GM12878 (cell line): ENCODE measurements around the gene TOP2A. TPM values are rescaled to one million over a fixed set of nuclear protein-coding genes. Genes with fewer than 3 reads are reported as not detected.

Experiments used
- CBFB ChIP-seq: IDR thresholded peaks from 2 replicates; pipeline ENCODE4 v1.6.1; 2016; ENCODE audit warnings: antibody characterized with exemption, low read depth
- CBX3 ChIP-seq: fragments of 200-600 bp; sonication (generic); IDR thresholded peaks from 2 replicates; pipeline ENCODE4 v1.6.1; 2016; ENCODE audit warnings: low read depth, borderline replicate concordance
- CBX5 ChIP-seq: sonication (generic); IDR thresholded peaks from 2 replicates; pipeline ENCODE4 v1.6.1; 2016; ENCODE audit warnings: low read depth, moderate library complexity, mild to moderate bottlenecking, inconsistent platforms
- CEBPB ChIP-seq, 2 experiments: fragments of 150-350 bp in 1 of 2; IDR thresholded peaks; 2 replicates each; pipeline ENCODE4 v1.6.1; 2012 to 2014; ENCODE audit warnings: low read depth in 2 of 2, low read length in 2 of 2, borderline replicate concordance in 1 of 2, inconsistent platforms in 1 of 2
- EGR1 ChIP-seq, 2 experiments: IDR thresholded peaks; 1 replicate in 1 of 2; 2 replicates in 1 of 2; pipeline ENCODE4 v1.6.1; 2011 to 2012; ENCODE audit warnings: low read depth in 2 of 2, low read length in 2 of 2, borderline replicate concordance in 1 of 2, mild to moderate bottlenecking in 1 of 2, moderate library complexity in 1 of 2
- FOXK2 ChIP-seq: fragments of 450-650 bp; IDR thresholded peaks from 2 replicates; pipeline ENCODE4 v1.6.1; 2017; ENCODE audit warnings: mild to moderate bottlenecking, moderate library complexity
- JUND ChIP-seq: IDR thresholded peaks from 2 replicates; pipeline ENCODE4 v1.6.1; 2012; ENCODE audit warnings: low read depth, mild to moderate bottlenecking, low read length, improper control_type of control experiment, moderate library complexity
- KDM1A ChIP-seq: fragments of 200-600 bp; sonication (generic); IDR thresholded peaks from 2 replicates; pipeline ENCODE4 v1.6.1; 2016; ENCODE audit warnings: borderline replicate concordance
- MTA3 ChIP-seq: IDR thresholded peaks from 2 replicates; pipeline ENCODE4 v1.6.1; 2012; ENCODE audit warnings: low read length, inconsistent platforms, borderline replicate concordance
- MYB ChIP-seq: fragments of 150-350 bp; IDR thresholded peaks from 2 replicates; pipeline ENCODE4 v1.6.1; 2014; ENCODE audit warnings: mild to moderate bottlenecking, low read depth, low read length, borderline replicate concordance
- NBN ChIP-seq: fragments of 450-650 bp; IDR thresholded peaks from 2 replicates; pipeline ENCODE4 v1.6.1; 2016
- PAX8 ChIP-seq: fragments of 450-650 bp; IDR thresholded peaks from 2 replicates; pipeline ENCODE4 v1.6.1; 2017; ENCODE audit warnings: mild to moderate bottlenecking, moderate library complexity
- RBBP5 ChIP-seq: fragments of 200-600 bp; sonication (generic); conservative IDR thresholded peaks from 2 replicates; pipeline ENCODE4 v1.6.1; 2016
- RCOR1 ChIP-seq: conservative IDR thresholded peaks from 2 replicates; pipeline ENCODE4 v1.6.1; 2012; ENCODE audit warnings: low read depth, low read length, improper control_type of control experiment
- RFX5 ChIP-seq: IDR thresholded peaks from 2 replicates; pipeline ENCODE4 v1.6.1; 2011; ENCODE audit warnings: low read depth, low read length, improper control_type of control experiment
- SMARCA5 ChIP-seq: fragments of 450-650 bp; IDR thresholded peaks from 2 replicates; pipeline ENCODE4 v1.6.1; 2017; ENCODE audit warnings: mild to moderate bottlenecking
- SMC3 ChIP-seq: IDR thresholded peaks from 2 replicates; pipeline ENCODE4 v1.6.1; 2011; ENCODE audit warnings: low read length, improper control_type of control experiment, borderline replicate concordance
- SREBF1 ChIP-seq: IDR thresholded peaks from 2 replicates; pipeline ENCODE4 v1.6.1; 2012; ENCODE audit warnings: mild to moderate bottlenecking, low read length
- STAT3 ChIP-seq: IDR thresholded peaks from 2 replicates; pipeline ENCODE4 v1.6.1; 2011; ENCODE audit warnings: low read depth, low read length, improper control_type of control experiment
- SUZ12 ChIP-seq: fragments of 200-600 bp; sonication (generic); IDR thresholded peaks from one replicate; pipeline ENCODE4 v1.6.1; 2018; ENCODE audit warnings: antibody characterized with exemption, mild to moderate bottlenecking; ENCODE audit not compliant: unreplicated experiment
- polyA plus RNA-seq, 11 experiments: library from polyadenylated mRNA; depleted of rRNA in 4 of 11; unstranded in 6 of 11; stranded (reverse) in 5 of 11; fragments of >200 nt; fragmentation: Nextera tagmentation in 4 of 11; fragmentation: Illumina TruSeq in 1 of 11; extraction: Ambion mirVana in 4 of 11; extraction: Trizol in 1 of 11; gene quantifications; 1 replicate in 1 of 11; 2 replicates in 10 of 11; pipeline versions ENCODE4 v1.2.1 to v1.2.3, GENCODE V29; 2011 to 2016; ENCODE audit warnings: inconsistent platforms in 2 of 11, missing spikeins in 2 of 11, low read depth in 1 of 11
- total RNA-seq, 4 experiments: library from RNA; depleted of rRNA in 3 of 4; stranded (reverse); fragments of >200 nt in 3 of 4; fragmentation: Illumina TruSeq in 1 of 4; extraction: Trizol in 1 of 4; gene quantifications; 2 replicates each; pipeline versions ENCODE4 v1.2.1 to v1.2.3, GENCODE V29; 2013 to 2021
- TF ChIP-seq, protein P1 (sequence below): fragments of 450-650 bp; formaldehyde crosslinking; IDR thresholded peaks from 2 replicates; pipeline ENCODE4 v1.4.0; 2022; ENCODE audit warnings: mild to moderate bottlenecking, moderate library complexity
- TF ChIP-seq, protein P2 (sequence below): fragments of 450-650 bp; IDR thresholded peaks from 2 replicates; pipeline ENCODE4 v1.6.1; 2017; ENCODE audit warnings: mild to moderate bottlenecking, moderate library complexity
- TF ChIP-seq, protein P3 (sequence below): fragments of 450-650 bp; IDR thresholded peaks from 2 replicates; pipeline ENCODE4 v1.6.1; 2017; ENCODE audit warnings: mild to moderate bottlenecking, low read depth, inconsistent platforms; ENCODE audit not compliant: poor library complexity, severe bottlenecking

TOP2A gene
- total and polyA plus RNA-seq, 10 of the 15 experiments (the other 5 are each of a cell fraction or from before 2014, with no cell fraction given) = 117 to 275 (median 232) TPM

DNA sequence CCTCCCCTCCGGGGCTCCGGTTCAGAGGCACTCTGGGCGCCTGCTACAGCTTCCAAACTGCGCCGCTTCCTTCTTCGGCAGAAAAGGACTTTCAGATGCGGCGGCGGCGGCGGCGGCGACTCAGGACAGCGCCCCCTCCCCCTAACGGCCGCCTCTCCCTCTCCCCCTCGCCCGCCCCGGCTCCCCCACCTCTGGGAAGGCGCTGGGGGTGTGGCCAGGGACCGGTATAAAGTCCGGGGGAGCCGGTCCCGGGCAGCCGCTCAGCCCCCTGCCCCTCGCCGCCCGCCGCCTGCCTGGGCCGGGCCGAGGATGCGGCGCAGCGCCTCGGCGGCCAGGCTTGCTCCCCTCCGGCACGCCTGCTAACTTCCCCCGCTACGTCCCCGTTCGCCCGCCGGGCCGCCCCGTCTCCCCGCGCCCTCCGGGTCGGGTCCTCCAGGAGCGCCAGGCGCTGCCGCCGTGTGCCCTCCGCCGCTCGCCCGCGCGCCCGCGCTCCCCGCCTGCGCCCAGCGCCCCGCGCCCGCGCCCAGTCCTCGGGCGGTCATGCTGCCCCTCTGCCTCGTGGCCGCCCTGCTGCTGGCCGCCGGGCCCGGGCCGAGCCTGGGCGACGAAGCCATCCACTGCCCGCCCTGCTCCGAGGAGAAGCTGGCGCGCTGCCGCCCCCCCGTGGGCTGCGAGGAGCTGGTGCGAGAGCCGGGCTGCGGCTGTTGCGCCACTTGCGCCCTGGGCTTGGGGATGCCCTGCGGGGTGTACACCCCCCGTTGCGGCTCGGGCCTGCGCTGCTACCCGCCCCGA is 25.7 kb upstream of the TOP2A start, which contains the start of gene IGFBP4 (continued):
- TF ChIP-seq, protein P1, sequence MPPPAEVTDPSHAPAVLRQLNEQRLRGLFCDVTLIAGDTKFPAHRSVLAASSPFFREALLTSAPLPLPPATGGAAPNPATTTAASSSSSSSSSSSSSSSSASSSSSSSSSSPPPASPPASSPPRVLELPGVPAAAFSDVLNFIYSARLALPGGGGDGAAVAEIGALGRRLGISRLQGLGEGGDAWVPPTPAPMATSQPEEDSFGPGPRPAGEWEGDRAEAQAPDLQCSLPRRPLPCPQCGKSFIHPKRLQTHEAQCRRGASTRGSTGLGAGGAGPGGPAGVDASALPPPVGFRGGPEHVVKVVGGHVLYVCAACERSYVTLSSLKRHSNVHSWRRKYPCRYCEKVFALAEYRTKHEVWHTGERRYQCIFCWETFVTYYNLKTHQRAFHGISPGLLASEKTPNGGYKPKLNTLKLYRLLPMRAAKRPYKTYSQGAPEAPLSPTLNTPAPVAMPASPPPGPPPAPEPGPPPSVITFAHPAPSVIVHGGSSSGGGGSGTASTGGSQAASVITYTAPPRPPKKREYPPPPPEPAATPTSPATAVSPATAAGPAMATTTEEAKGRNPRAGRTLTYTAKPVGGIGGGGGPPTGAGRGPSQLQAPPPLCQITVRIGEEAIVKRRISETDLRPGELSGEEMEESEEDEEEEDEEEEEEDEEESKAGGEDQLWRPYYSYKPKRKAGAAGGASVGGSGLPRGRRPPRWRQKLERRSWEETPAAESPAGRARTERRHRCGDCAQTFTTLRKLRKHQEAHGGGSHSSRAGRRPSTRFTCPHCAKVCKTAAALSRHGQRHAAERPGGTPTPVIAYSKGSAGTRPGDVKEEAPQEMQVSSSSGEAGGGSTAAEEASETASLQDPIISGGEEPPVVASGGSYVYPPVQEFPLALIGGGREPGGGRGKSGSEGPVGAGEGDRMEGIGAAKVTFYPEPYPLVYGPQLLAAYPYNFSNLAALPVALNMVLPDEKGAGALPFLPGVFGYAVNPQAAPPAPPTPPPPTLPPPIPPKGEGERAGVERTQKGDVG = no peak
- TF ChIP-seq CBX3 = no peak
- TF ChIP-seq MTA3 = no peak
- TF ChIP-seq MYB = no peak
- TF ChIP-seq CBX5 = no peak
- TF ChIP-seq, protein P2, sequence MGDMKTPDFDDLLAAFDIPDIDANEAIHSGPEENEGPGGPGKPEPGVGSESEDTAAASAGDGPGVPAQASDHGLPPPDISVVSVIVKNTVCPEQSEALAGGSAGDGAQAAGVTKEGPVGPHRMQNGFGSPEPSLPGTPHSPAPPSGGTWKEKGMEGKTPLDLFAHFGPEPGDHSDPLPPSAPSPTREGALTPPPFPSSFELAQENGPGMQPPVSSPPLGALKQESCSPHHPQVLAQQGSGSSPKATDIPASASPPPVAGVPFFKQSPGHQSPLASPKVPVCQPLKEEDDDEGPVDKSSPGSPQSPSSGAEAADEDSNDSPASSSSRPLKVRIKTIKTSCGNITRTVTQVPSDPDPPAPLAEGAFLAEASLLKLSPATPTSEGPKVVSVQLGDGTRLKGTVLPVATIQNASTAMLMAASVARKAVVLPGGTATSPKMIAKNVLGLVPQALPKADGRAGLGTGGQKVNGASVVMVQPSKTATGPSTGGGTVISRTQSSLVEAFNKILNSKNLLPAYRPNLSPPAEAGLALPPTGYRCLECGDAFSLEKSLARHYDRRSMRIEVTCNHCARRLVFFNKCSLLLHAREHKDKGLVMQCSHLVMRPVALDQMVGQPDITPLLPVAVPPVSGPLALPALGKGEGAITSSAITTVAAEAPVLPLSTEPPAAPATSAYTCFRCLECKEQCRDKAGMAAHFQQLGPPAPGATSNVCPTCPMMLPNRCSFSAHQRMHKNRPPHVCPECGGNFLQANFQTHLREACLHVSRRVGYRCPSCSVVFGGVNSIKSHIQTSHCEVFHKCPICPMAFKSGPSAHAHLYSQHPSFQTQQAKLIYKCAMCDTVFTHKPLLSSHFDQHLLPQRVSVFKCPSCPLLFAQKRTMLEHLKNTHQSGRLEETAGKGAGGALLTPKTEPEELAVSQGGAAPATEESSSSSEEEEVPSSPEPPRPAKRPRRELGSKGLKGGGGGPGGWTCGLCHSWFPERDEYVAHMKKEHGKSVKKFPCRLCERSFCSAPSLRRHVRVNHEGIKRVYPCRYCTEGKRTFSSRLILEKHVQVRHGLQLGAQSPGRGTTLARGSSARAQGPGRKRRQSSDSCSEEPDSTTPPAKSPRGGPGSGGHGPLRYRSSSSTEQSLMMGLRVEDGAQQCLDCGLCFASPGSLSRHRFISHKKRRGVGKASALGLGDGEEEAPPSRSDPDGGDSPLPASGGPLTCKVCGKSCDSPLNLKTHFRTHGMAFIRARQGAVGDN = 0 out of 2 replicates have a peak, but pooled peaks have one; percentile 59
- no peak for TF ChIP-seq NBN
- TF ChIP-seq SREBF1 = no peak
- peak; percentile 25; the same call in 1 of the 2 replicates for TF ChIP-seq SMC3
- no peak for TF ChIP-seq JUND
- TF ChIP-seq FOXK2 = no peak
- TF ChIP-seq STAT3 = no peak
- TF ChIP-seq SMARCA5 = peak; percentile 90; the same call in 1 of the 2 replicates
- TF ChIP-seq EGR1 (IDR thresholded peaks at IDR 0.05; ENCODE audit: borderline replicate concordance in 1 of 2, low read depth in 2 of 2, low read length in 2 of 2) = no peak
- TF ChIP-seq CBFB = no peak
- TF ChIP-seq KDM1A = no peak
- TF ChIP-seq RBBP5 = no peak
- TF ChIP-seq, protein P3, sequence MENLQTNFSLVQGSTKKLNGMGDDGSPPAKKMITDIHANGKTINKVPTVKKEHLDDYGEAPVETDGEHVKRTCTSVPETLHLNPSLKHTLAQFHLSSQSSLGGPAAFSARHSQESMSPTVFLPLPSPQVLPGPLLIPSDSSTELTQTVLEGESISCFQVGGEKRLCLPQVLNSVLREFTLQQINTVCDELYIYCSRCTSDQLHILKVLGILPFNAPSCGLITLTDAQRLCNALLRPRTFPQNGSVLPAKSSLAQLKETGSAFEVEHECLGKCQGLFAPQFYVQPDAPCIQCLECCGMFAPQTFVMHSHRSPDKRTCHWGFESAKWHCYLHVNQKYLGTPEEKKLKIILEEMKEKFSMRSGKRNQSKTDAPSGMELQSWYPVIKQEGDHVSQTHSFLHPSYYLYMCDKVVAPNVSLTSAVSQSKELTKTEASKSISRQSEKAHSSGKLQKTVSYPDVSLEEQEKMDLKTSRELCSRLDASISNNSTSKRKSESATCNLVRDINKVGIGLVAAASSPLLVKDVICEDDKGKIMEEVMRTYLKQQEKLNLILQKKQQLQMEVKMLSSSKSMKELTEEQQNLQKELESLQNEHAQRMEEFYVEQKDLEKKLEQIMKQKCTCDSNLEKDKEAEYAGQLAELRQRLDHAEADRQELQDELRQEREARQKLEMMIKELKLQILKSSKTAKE = no peak
- TF ChIP-seq PAX8 = no peak
- TF ChIP-seq CEBPB (IDR thresholded peaks at IDR 0.05; ENCODE audit: borderline replicate concordance in 1 of 2, low read depth in 2 of 2, low read length in 2 of 2) = peak in 1 of 2 experiments; percentile 39; a peak in 1 of 4 replicates
- no peak for TF ChIP-seq RFX5
- TF ChIP-seq RCOR1 = no peak
- TF ChIP-seq SUZ12 = no peak
